Testis (tissue), 3 donors: ENCODE measurements around the gene PPM1H. TPM values are rescaled to one million over a fixed set of nuclear protein-coding genes. Genes with fewer than 3 reads are reported as not detected.

Experiments used
- DNase-seq: peaks from one replicate; pipeline ENCODE4 v3.0.0-alpha.2; 2019
- H3K27ac ChIP-seq, 2 donors: fragments of 200-600 bp; sonication (generic); one replicate each; pipeline ENCODE4 v1.5.1; 2019
- H3K27me3 ChIP-seq: fragments of 200-600 bp; sonication (generic); one replicate; pipeline ENCODE4 v1.5.1; 2019
- H3K36me3 ChIP-seq: fragments of 200-600 bp; sonication (generic); one replicate; pipeline ENCODE4 v1.5.1; 2017; ENCODE audit warnings: low read depth; ENCODE audit errors: missing control alignments
- H3K4me1 ChIP-seq: fragments of 200-600 bp; sonication (generic); one replicate; pipeline ENCODE4 v1.5.1; 2019
- H3K4me3 ChIP-seq, 2 donors: fragments of 200-600 bp; sonication (generic); one replicate each; pipeline ENCODE4 v1.5.1; 2017 to 2019
- H3K9me3 ChIP-seq: fragments of 200-600 bp; sonication (generic); one replicate; pipeline ENCODE4 v1.5.1; 2017
- CTCF ChIP-seq, 3 experiments: fragments of 450-650 bp in 2 of 3; fragments of 200-600 bp in 1 of 3; sonication (generic) in 1 of 3; IDR thresholded peaks; one replicate each; pipeline ENCODE4 v1.5.1; 2016 to 2019; ENCODE audit warnings: antibody characterized with exemption in 3 of 3, mild to moderate bottlenecking in 2 of 3, moderate library complexity in 1 of 3
- POLR2A ChIP-seq: fragments of 450-650 bp; IDR thresholded peaks from one replicate; pipeline ENCODE4 v1.6.1; 2017; ENCODE audit warnings: antibody characterized with exemption, mild to moderate bottlenecking, moderate library complexity
- WGBS, 2 donors: methylation state at CpG; one replicate each; pipeline ENCODE4 v1.1.5; 2018; 5-methylcytosine and 5-hydroxymethylcytosine counted together
- intact Hi-C: fragments of 100-400 bp; cut with DNase I; formaldehyde crosslinking; loops from one replicate; pipeline ENCODE4 v1.15.1; 2023; ENCODE audit warnings: low total_unique reads
- polyA plus RNA-seq: library from polyadenylated mRNA; stranded (reverse); fragments of 350-450 nt; fragmentation: Illumina TruSeq; extraction: RNeasy Lipid Tissue Mini Kit (QIAGEN cat#74804); gene quantifications from one replicate; pipeline ENCODE4 v1.2.3, GENCODE V29; 2014; ENCODE audit warnings: low read depth, low replicate concordance; ENCODE audit not compliant: insufficient read depth
- total RNA-seq, 2 donors: library from RNA; depleted of rRNA; stranded (reverse); fragments of >200 nt; gene quantifications; one replicate each; pipeline ENCODE4 v1.2.3, GENCODE V29; 2016

PPM1H gene
- total and polyA plus RNA-seq, 3 donors from 2014 or later, result 2.5 to 9.1 (median 2.7) TPM

GRCh38 chr12:62653740-62654139 is 281.2 kb downstream of the PPM1H start:
- no peaks in the 10 kb centered on the region for H3K36me3 ChIP-seq
- H3K27ac ChIP-seq, result no peak overlapping the region
- H3K27me3 ChIP-seq, result no peaks in the 10 kb centered on the region
- intact Hi-C loops, result no loop called here
- H3K4me3 ChIP-seq, result no peak overlapping the region
- WGBS, 2 donors, result 85 to 86% methylated on average over 5 to 6 of the region's 6 CpGs
- no peak for DNase-seq
- no peak for TF ChIP-seq POLR2A
- no peak for TF ChIP-seq CTCF (IDR thresholded peaks at IDR 0.05)
- peaks cover 7% of the 10 kb centered on the region for H3K4me1 ChIP-seq
- no peaks in the 10 kb centered on the region for H3K9me3 ChIP-seq

- Histone ChIP-seq H3K4me1 (peaks cover 7% of the 10 kb centered on the region), H3K27me3 (no peaks in the 10 kb centered on the region), H3K36me3 (no peaks in the 10 kb centered on the region), H3K4me3 (no peak overlapping the region), H3K27ac (no peak overlapping the region), H3K9me3 (no peaks in the 10 kb centered on the region)
- TF ChIP-seq CTCF (IDR thresholded peaks at IDR 0.05) (no peak), POLR2A (no peak)
- WGBS, 2 donors, result 56 to 61% methylated on average over 3 of the region's 3 CpGs
- intact Hi-C loops, result no loop called here
- DNase-seq, result no peak
Observed at GRCh38 chr12:62653304-62653703, 281.6 kb downstream of the PPM1H start.

- H3K9me3 ChIP-seq, result no peaks in the 10 kb centered on the region
- H3K36me3 ChIP-seq, result no peaks in the 10 kb centered on the region
- H3K27me3 ChIP-seq, result no peaks in the 10 kb centered on the region
- H3K4me1 ChIP-seq, result peaks cover 7% of the 10 kb centered on the region
- no peak overlapping the region for H3K4me3 ChIP-seq
- H3K27ac ChIP-seq, result no peak overlapping the region
- 91 to 94% methylated on average over 2 of the region's 2 CpGs for WGBS, 2 donors
- no peak for TF ChIP-seq POLR2A
- no peak for TF ChIP-seq CTCF (IDR thresholded peaks at IDR 0.05)
- DNase-seq, result no peak
- intact Hi-C loops, result no loop called here
Observed at GRCh38 chr12:62651138-62651537, 283.8 kb downstream of the PPM1H start.

GRCh38 chr12:62649412-62650138 is 285.4 kb downstream of the PPM1H start:
- peaks cover 7% of the 10 kb centered on the region for H3K4me1 ChIP-seq
- 64 to 67% methylated on average over 4 of the region's 4 CpGs for WGBS, 2 donors
- no peak overlapping the region for H3K27ac ChIP-seq
- H3K27me3 ChIP-seq, result no peaks in the 10 kb centered on the region
- no peaks in the 10 kb centered on the region for H3K36me3 ChIP-seq
- no peak overlapping the region for H3K4me3 ChIP-seq
- DNase-seq, result no peak
- intact Hi-C loops, result no loop called here
- H3K9me3 ChIP-seq, result no peaks in the 10 kb centered on the region
- no peak for TF ChIP-seq CTCF (IDR thresholded peaks at IDR 0.05)
- no peak for TF ChIP-seq POLR2A

GRCh38 chr12:62647586-62647985 is 287.4 kb downstream of the PPM1H start:
- Histone ChIP-seq H3K4me1 (no peaks in the 10 kb centered on the region), H3K4me3 (no peak overlapping the region), H3K27me3 (no peaks in the 10 kb centered on the region), H3K9me3 (no peaks in the 10 kb centered on the region), H3K36me3 (no peaks in the 10 kb centered on the region), H3K27ac (no peak overlapping the region)
- no peak for DNase-seq
- no peak for TF ChIP-seq POLR2A
- no peak for TF ChIP-seq CTCF (IDR thresholded peaks at IDR 0.05)
- WGBS, 2 donors, result 26 to 35% methylated on average over 3 of the region's 3 CpGs
- intact Hi-C loops, result no loop called here
